Stimulated activated CD8-positive, alpha-beta memory T cell treated with anti-CD3 and anti-CD28 coated beads, Interleukin-4, amount 100 ng/mL, for 48 hours (primary cell): ENCODE results near the gene UBE2J1.
"Not testable (repeated sequence)": the region's sequence is repeated elsewhere in the genome, so short reads cannot be mapped to it uniquely, and the experiment has no call there.

Experiments
- DNase-seq: peaks from one replicate; pipeline ENCODE4 v3.0.0-alpha.2; 2020

Gene UBE2J1

DNA sequence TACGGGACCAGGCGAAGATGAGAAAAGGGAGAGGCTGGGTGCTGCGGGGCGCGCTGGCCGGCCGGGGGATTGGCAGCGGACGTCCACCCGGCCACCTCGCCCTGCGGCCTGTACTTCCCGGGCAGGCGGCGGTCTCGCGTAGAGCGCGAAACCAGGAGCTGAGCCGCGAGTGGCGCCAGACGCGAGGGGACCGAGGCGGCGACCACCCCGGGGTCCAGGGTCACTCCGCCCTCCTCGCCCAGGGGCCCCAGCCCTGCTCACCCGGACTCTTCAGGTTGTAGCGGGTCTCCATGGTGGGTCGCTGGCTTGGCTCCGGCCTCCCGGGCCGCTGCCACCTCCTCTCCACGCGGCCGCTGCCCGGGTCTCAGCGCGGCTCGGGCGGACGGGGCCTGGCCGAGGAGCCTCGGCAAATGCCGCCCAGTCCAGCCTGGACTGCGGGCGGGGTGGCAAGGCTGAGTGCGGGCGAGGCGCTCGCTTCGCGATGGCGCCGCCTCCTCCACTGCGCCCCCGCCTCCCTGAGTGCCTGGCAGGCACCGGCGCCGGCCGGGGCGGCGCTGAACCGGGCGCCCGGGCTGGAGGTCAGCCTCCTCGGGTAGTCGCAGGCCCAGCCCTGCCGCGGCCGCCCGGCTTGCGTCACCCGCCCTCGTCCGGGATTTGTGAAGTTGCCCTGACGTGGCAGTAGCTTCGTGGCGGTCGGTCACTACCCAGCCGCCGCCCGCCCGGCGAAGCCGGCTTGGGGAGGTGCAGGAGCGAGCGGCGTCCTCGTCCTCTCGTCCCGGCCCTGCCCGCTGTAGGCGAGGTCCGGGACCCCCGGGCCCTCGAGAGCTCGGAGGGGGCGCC lies at the start of gene UBE2J1:
Gene UBE2J1, minus strand, starts transcription at position 445 of the 840 bp plus-strand sequence. Its CDS starts 153 bp downstream, at position 292.
- DNase-seq: peak; percentile 86

DNA sequence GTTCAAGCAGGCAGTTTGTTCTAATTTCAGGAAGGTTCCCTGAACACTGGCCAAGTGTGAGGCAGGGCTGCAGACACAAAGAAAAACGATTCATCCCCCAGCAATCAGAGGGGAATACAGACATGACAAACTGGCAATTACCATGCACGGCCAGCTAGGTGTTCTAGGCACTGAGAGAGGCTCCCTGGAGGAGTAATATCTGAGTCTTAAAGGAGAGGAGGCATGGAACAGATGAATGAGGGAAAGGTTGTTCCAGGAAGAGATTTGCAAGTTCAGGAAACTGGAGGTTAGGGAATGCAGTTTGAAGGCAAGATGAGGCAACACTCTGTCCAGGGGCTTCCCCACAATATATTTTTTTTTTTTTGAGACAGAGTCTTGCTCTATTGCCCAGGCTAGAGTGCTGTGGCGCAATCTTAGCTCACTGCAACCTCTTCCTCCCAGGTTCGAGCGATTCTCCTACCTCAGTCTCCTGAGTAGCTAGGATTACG lies 48.4 kb upstream of the UBE2J1 start:
- no peak for DNase-seq

DNA sequence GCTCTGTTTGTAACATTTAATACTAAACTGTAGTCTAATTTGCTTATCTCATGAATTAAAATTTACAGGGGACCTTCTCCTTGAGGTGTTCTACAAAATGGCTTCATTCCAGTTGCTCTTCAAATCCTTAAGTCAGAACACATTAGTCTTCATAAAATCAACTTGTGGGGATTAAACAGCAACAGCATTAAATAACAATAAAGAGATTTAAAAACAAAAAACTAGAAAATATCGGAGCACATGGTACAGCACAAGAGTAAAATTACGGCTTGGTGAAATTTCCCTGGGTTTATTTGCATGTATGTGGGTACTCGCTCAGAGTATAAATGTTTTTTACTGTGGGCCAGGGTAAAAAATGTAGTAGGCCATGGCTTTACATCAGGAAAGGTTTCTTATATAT lies 47.5 kb upstream of the UBE2J1 start:
- DNase-seq: no peak

DNA sequence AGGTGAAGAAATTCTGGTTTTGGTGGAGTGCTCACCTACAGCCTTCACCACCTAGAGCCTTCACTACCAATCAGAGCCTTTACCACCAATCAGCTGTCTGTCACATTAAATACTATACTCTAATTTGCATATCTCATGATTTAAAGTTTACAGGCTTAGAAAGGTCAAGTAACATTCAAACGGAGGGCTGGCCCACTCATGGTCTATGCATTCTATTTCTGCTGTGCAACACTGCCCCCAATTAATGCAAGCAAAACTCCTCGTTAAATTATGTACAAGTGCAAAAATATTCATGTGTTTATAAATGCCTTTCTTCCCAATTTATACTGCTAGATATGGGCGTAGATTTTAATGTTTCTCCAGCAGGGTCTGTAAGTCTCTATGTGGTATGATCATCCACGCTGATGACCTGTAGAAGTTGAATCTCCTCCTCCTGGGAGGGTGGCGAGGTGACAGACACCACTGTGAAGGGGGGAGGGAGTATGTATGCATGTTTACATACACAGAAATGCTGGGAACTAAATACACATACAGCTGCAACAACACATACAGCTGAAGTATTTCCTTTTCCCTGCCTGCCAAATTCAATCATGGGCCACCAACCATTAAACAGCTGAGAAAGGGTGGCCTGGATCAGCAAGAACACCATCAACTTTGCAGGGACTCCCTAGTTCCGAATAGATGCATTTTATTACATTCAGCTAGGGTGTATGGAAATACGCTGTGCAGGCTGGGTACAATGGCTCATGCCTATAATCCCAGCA lies 46.4 kb upstream of the UBE2J1 start:
- DNase-seq: no peak

DNA sequence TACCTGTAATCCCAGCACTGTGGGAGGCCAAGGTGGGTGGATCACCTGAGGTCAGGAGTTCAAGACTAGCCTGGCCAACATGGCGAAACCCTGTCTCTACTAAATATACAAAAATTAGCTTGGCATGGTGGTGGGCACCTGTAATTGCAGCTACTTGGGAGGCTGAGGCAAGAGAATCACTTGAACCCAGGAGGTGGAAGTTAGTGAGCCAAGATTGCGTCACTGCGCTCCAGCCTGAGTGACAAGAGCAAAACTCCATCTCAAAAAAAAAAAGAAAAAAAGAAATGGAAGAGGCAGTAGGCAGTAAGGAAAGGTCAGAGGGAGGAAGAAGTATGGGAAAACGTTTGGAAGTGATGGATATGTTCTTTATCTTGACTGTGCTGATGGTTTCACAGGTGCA lies 45.4 kb upstream of the UBE2J1 start:
- not testable (repeated sequence) for DNase-seq

DNA sequence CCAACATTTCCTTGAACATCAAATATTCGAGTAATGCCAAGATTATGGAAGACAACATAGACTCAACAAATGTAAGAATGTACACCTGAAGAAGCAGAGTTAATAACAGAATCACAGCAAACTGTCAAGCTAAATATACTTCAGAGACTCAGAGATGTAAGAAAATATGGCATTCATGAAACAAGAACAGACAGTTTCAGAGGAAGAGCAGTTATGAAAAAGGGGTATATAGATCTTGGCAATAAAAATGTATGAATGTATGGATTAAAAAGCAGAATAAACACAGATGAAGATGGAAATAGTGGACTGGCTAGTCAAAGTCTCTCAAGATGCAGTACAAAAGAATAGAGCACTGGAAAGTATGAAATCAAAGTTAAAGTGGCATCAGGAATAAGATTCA lies 41.1 kb upstream of the UBE2J1 start:
- DNase-seq: no peak

DNA sequence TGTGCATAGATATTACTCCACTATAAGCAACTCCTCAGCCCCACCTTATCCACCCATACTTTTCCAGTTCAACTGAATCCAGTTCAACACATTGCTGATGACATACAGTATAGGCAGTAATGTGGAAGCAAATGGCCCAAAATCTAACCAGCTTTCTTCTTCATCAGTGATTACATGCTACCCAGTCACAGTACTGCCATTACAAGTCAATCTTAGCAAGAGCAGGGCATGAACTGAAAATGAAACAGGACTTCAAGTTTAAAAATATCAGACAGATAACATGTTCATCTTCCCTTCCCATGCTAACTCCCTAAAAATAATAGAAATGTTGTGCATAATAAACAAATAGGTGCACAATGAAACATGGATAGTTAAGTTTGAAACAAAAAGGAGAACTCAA lies 40.3 kb upstream of the UBE2J1 start:
- no peak for DNase-seq

- DNase-seq: no peak
Measured at GRCh38 chr6:89388846-89389245, 36.3 kb upstream of the UBE2J1 start.

DNA sequence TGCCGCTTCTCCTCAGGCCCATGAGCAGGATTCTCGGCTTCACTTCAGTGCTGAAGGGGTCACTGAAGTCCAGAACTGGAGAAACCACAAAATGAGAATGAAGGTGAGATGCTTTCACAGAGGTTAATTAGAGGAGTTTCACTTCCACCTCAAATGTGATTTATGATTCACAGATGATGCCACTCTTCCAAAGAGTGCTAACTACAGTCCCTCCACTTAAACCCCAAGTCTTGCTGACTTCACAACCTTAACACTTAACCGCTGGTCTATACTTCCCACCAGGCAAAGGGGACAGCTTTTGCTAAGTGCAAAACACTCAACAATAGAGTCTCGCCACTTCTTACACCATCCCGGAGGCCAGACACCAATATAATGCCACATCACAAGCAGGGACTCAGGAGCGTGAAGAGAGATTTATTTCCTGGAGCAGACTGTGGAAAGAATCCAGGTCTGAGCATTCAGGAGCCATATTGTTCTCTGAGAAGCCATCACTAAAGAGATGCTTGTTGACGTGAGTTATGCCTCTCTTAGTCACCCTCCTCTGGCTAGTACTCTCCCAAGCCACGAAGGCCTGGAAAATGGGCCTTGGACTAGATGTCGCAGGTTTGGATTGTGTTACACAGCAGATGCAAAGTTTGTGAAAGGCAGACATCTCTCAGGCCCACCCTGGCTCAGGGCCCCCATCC lies 35.1 kb upstream of the UBE2J1 start:
- no peak for DNase-seq

DNA sequence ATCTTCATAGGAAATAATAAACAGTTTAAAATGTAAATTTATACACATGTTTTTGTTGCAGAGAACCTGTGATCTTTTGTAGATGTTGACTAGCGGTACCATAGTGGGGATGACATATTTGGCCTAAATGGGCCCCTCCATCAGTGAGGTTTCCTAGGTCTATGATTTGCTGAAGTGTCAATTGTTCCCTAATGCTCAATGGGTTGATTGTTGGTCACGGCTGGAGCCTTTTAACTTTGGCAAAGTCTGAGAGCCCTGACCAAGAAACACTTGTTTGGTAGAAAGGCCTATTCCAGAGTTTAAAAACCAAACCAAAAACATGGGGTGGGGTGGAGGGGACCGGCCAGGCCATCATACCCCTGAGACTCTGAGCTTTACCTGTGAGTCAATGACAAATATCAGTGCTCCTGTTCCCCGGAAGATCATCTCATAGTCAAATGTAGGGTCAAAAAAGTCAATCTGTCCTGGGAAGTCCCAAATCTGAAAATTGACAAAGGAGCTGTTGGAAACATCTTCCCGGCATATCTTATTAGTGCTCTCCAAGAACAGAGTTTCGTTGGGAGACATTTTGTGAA lies 34.5 kb upstream of the UBE2J1 start:
- DNase-seq: no peak

DNA sequence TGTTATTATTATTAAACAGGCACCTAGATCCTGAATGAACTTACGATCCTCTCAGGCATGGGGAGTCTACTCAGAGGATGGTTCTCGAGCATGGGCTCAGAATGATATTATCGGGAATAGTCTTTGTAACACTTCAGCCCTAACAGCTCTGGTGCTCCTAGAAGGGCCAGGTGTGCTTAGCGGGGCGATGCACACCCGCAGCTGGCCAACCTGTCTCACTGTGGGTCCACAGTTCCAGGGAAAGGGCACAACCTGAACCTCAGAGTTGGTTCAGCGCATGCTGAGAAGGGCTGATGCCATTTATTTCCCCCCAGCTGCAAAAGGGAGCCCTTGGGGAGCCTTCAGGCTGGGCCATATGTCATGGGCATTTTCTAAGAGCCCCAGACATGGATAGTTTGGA lies 33.3 kb upstream of the UBE2J1 start:
- DNase-seq: no peak

DNA sequence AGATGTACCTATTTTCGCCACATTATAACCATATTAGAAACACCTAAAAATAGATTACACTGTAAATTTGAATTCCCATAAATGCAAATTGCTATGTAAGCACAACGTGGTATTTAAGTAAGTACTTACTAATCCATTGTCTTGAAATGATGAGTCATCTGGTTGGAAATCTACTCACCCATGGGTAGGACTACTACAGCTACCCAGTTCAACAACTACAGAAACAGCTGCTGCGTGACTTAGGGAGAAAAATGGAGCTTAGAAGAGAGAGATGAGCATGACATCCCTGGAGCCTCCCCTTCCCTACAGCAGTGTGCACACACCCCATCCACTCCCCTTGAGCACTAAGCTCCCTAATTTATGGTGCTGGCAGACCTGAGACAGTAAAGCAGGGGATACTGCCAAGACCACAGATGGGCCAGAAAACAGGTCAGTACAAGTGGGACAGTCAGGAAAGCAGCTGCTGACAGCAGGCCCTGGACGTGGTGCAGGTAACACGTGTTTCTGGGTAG lies 32.7 kb upstream of the UBE2J1 start:
- DNase-seq: no peak

- DNase-seq: no peak
Measured at GRCh38 chr6:89381031-89381430, 28.5 kb upstream of the UBE2J1 start.

DNA sequence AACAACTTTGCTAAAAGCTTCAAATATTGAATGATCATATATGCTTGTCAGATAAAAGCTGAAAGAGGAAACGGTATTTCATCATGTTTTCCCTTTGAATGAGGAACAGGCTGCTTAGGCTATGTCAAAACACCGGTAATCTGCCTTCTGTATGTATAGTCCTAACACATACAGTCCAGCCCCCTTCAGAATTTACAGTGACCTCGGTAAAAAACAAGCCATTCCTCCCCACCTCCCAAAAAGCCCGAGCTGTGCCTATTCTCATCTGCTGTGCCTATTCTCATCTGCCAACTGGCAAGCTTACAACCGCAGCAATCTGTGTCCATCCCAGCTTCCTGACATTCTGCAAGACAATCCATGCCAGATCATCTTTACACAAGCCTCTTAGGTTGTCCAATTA lies 26.8 kb upstream of the UBE2J1 start:
- DNase-seq: no peak

DNA sequence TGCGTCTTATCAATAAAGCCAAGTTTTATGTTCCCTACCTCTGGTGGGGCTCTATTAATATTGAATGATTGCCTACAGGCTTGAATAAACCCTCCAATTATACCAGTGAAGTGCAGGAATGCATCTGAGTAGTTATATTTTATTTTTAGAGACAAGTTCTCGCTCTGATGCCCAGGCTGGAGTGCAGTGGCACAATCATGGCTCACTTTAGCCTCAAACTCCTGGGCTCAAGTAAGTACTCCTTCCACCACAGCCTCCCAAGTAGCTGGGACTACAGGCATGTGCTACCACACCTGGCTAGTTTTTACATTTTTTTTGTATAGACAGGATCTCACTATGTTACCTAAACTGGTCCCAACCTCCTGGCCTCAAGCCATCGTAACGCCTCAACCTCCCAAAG lies 26.1 kb upstream of the UBE2J1 start:
- no peak for DNase-seq

GRCh38 chr6:89375427-89376267 lies 23.1 kb upstream of the UBE2J1 start:
- peak; percentile 67 for DNase-seq

- no peak for DNase-seq
Measured at GRCh38 chr6:89372506-89372901, 20.0 kb upstream of the UBE2J1 start.

DNA sequence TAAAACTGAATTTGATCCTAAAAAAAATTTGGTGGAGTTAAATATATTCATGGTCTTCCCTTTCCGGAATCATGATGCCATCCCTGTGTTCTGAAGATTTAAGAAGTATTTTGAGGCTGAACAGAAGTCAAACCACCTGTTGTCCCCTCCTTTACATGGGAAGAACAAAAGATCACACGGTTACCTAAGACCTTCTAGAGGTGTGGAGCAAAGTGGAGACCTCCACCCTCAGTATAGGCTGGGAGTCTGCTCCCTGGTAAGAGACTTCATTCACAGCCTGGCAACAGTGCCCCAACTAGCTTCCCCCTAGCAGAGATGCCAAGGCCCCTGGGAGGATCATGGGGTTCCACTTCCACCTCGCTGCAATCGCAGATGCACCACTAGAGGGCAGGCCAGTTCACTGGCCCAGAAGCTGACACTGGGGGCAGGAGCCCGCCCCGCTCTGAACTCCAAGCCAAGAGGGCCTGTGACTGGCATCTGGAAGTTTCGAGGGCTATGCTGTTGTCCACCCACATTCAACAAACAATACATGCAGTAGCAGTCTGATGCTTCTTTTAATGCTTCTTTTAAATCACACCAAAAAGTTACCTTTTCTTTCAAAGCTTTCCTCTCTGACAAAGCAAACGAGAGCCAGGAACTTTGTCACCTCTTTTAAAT lies 19.5 kb upstream of the UBE2J1 start:
- peak; percentile 87 for DNase-seq

DNA sequence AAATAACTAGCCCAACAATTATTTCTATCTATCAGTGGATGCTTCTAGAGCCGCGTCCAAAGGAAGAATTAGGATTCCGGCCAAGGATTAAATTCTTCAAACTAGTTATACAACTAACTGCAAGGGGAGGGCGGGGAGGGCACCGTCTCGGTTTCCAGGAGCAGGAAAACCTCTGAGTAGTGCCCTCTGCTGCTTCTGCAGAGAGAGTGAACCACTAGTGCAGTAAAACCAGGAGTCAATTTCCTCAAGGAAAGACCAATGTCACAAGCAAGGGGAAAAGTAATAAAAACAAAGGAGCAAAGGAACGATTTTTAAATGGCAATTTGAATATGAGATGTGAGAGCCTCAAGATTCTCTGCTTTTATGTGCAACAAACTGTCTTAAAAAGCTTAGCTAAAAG lies 16.5 kb upstream of the UBE2J1 start:
- DNase-seq: no peak

DNA sequence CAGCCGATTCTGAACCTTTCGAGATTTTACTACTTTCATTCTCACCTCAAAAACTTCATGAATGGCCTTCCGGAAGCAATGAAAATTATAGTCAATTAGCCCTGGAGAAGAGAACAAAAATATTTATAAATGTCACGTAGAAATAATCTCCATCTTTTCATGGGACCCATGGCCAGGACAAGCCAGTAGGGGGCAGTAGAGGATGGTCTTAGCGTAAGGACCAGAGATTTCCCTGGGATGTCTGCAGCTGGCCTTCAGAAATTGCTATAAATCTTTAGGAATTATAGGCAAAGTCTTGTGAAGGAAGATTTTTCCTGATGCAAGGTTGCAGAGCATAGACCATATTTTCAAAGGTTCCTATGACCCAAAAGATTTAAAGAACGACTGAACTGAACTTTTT lies 15.6 kb upstream of the UBE2J1 start:
- DNase-seq: peak; percentile 83

GRCh38 chr6:89364586-89364985 lies 12.1 kb upstream of the UBE2J1 start:
- DNase-seq: no peak
